Psoas muscle (tissue), 8 donors: ENCODE results near the gene IFNLR1. TPM values are rescaled to one million over a fixed set of nuclear protein-coding genes. Genes with fewer than 3 reads are reported as not detected.

ENCODE experiments used
- ATAC-seq, 4 donors: fragments of 200-7000 bp; cut with Tn5 transposase; one replicate each; pipeline ENCODE4 v1.9.1; 2020; ENCODE audit warnings: moderate library complexity in 3 of 4, mild to moderate bottlenecking in 2 of 4
- DNase-seq, 2 donors: peaks; one replicate each; pipeline ENCODE4 v3.0.0-alpha.2; 2020
- H3K27ac ChIP-seq: fragments of 200-600 bp; one replicate; pipeline ENCODE4 v1.8.0; 2022
- H3K27me3 ChIP-seq, 3 donors: fragments of 200-600 bp in 1 of 3; one replicate each; pipeline versions ENCODE4 v1.6.1 to v1.8.0; 2013 to 2022; ENCODE audit warnings: low read length in 2 of 3, mild to moderate bottlenecking in 2 of 3, moderate library complexity in 1 of 3; ENCODE audit not compliant: insufficient read depth in 3 of 3
- H3K36me3 ChIP-seq, 2 donors: fragments of 200-600 bp in 1 of 2; one replicate each; pipeline versions ENCODE4 v1.6.1 to v1.8.0; 2013 to 2022; ENCODE audit warnings: low read depth in 1 of 2, mild to moderate bottlenecking in 1 of 2, moderate library complexity in 1 of 2; ENCODE audit not compliant: insufficient read depth in 1 of 2
- H3K4me1 ChIP-seq: fragments of 200-600 bp; one replicate; pipeline ENCODE4 v1.8.0; 2022
- H3K4me3 ChIP-seq: fragments of 200-600 bp; one replicate; pipeline ENCODE4 v1.8.0; 2022; ENCODE audit warnings: mild to moderate bottlenecking
- H3K9me3 ChIP-seq: fragments of 200-600 bp; one replicate; pipeline ENCODE4 v1.8.0; 2022
- CTCF ChIP-seq: fragments of 200-600 bp; IDR thresholded peaks from one replicate; pipeline ENCODE4 v1.8.0; 2022; ENCODE audit warnings: antibody characterized with exemption
- WGBS, 3 donors: extraction: QIAGEN DNeasy Blood & Tissue Kit; methylation state at CpG; one replicate each; pipeline versions ENCODE4 v1.1.6 to v1.1.7; 2013; 5-methylcytosine and 5-hydroxymethylcytosine counted together
- intact Hi-C, 2 donors: fragments of 100-400 bp; cut with DNase I; formaldehyde crosslinking; loops; one replicate each; pipeline versions ENCODE4 v1.11.0 to v1.14.2; 2022
- polyA plus RNA-seq, 3 donors: library from polyadenylated mRNA; stranded (reverse); fragments of 200-250 nt; gene quantifications; one replicate each; pipeline ENCODE4 v1.2.3, GENCODE V29; 2013
- total RNA-seq, 4 donors: library from RNA; stranded (reverse); fragmentation: NEBNext Ultra II Directional in 2 of 4; extraction: Animal tissue kit (Norgen Biotek cat#: 25700) in 2 of 4; gene quantifications; one replicate each; pipeline versions ENCODE4 v1.2.1 to v1.2.4, GENCODE V29; 2021 to 2023
- donor health status: healthy with polysubstance abuse.
- donor health status: DM: no; HTN: no; CAD: no; lungs with moderate emphysema.
- donor health status: Bipolar disorder and iron deficiency.
- donor health status: healthy.
- donor health status: DM: yes; HTN: yes; CAD: no.
- donor health status: DM: no; HTN: no; CAD: no.
- donor health status: DM: no; HTN: no; CAD: no.
- donor health status: DM: yes; HTN: yes; CAD: no.

The IFNLR1 gene
- total and polyA plus RNA-seq, 7 donors, result 0.05 to 3.9 (median 1.9) TPM

- no peak for DNase-seq
- peaks cover 4% of the 10 kb centered on the region for H3K4me1 ChIP-seq
- intact Hi-C loops, result loop anchor here (2.0 to 5.0 kb wide), 2 partner anchors 236 to 239 kb away; no protein-coding TSS in a partner anchor
- peaks cover 0 to 5% of the 10 kb centered on the region in 2 donors for H3K36me3 ChIP-seq
- TF ChIP-seq CTCF, result no peak
- no peak for ATAC-seq
- no peaks in the 10 kb centered on the region for H3K9me3 ChIP-seq
- 83 to 90% (median 84%) methylated on average over 10 of the region's 10 CpGs for WGBS, 3 donors
- no peaks in the 10 kb centered on the region for H3K27me3 ChIP-seq
- no peak overlapping the region for H3K4me3 ChIP-seq
- no peak overlapping the region for H3K27ac ChIP-seq
Observed at GRCh38 chr1:24152631-24153494, 34.2 kb downstream of the IFNLR1 start.

GRCh38 chr1:24151175-24151533, 35.9 kb downstream of the IFNLR1 start:
- intact Hi-C loops, result loop anchor here in 1 of 2 donors (5.0 kb wide), 1 partner anchor 241 kb away; no protein-coding TSS in a partner anchor
- DNase-seq (no peak), ATAC-seq (no peak)
- Histone ChIP-seq H3K9me3 (no peaks in the 10 kb centered on the region), H3K27ac (no peak overlapping the region), H3K4me1 (no peaks in the 10 kb centered on the region), H3K36me3 (no peaks in the 10 kb centered on the region), H3K4me3 (no peak overlapping the region), H3K27me3 (no peaks in the 10 kb centered on the region)
- WGBS, 3 donors, result 51 to 56% (median 52%) methylated on average over 12 of the region's 12 CpGs
- no peak for TF ChIP-seq CTCF

- peak; percentile 88 to 92 for DNase-seq
- 15 to 19% (median 17%) methylated on average over 36 of the region's 36 CpGs for WGBS, 3 donors
- intact Hi-C loops, result loop anchor here in 1 of 2 donors (5.0 kb wide), 1 partner anchor 242 kb away; no protein-coding TSS in a partner anchor
- Histone ChIP-seq H3K4me3 (peak overlapping the region; percentile 41), H3K36me3 (no peaks in the 10 kb centered on the region), H3K9me3 (no peaks in the 10 kb centered on the region), H3K27ac (no peak overlapping the region), H3K4me1 (no peaks in the 10 kb centered on the region), H3K27me3 (no peaks in the 10 kb centered on the region)
- TF ChIP-seq CTCF, result peak; percentile 82
- peak; percentile 95 to 98 (median 96) for ATAC-seq
Observed at GRCh38 chr1:24150234-24151174, 36.6 kb downstream of the IFNLR1 start.

GRCh38 chr1:24149866-24150233, 37.2 kb downstream of the IFNLR1 start:
- H3K36me3 ChIP-seq, result no peaks in the 10 kb centered on the region
- 69 to 85% (median 75%) methylated on average over 5 of the region's 5 CpGs for WGBS, 3 donors
- no peak for TF ChIP-seq CTCF
- peak; percentile 60 to 83 (median 79) for ATAC-seq
- H3K4me1 ChIP-seq, result no peaks in the 10 kb centered on the region
- intact Hi-C loops, result loop anchor here in 1 of 2 donors (5.0 kb wide), 1 partner anchor 242 kb away; no protein-coding TSS in a partner anchor
- no peaks in the 10 kb centered on the region for H3K9me3 ChIP-seq
- no peak overlapping the region for H3K4me3 ChIP-seq
- H3K27me3 ChIP-seq, result no peaks in the 10 kb centered on the region
- DNase-seq, result no peak
- no peak overlapping the region for H3K27ac ChIP-seq
